KOPT-K1 (cell line): ENCODE measurements around the gene AFM.

Source experiments
- H3K27ac ChIP-seq: fragments of 200-600 bp; sonication (generic); 2 replicates; pipeline ENCODE4 v1.5.1; 2016; ENCODE audit warnings: antibody characterized with exemption, mild to moderate bottlenecking, low read depth, low read length; ENCODE audit not compliant: poor library complexity, severe bottlenecking
- H3K36me3 ChIP-seq: fragments of 200-600 bp; sonication (generic); 2 replicates; pipeline ENCODE4 v1.5.1; 2017; ENCODE audit warnings: antibody characterized with exemption, mild to moderate bottlenecking, low read length, moderate library complexity; ENCODE audit not compliant: insufficient read depth
- H3K9me3 ChIP-seq: fragments of 200-600 bp; sonication (generic); 2 replicates; pipeline ENCODE4 v1.5.1; 2017; ENCODE audit warnings: antibody characterized with exemption, low read length, mild to moderate bottlenecking; ENCODE audit not compliant: insufficient read depth, poor library complexity, severe bottlenecking

Gene AFM

DNA sequence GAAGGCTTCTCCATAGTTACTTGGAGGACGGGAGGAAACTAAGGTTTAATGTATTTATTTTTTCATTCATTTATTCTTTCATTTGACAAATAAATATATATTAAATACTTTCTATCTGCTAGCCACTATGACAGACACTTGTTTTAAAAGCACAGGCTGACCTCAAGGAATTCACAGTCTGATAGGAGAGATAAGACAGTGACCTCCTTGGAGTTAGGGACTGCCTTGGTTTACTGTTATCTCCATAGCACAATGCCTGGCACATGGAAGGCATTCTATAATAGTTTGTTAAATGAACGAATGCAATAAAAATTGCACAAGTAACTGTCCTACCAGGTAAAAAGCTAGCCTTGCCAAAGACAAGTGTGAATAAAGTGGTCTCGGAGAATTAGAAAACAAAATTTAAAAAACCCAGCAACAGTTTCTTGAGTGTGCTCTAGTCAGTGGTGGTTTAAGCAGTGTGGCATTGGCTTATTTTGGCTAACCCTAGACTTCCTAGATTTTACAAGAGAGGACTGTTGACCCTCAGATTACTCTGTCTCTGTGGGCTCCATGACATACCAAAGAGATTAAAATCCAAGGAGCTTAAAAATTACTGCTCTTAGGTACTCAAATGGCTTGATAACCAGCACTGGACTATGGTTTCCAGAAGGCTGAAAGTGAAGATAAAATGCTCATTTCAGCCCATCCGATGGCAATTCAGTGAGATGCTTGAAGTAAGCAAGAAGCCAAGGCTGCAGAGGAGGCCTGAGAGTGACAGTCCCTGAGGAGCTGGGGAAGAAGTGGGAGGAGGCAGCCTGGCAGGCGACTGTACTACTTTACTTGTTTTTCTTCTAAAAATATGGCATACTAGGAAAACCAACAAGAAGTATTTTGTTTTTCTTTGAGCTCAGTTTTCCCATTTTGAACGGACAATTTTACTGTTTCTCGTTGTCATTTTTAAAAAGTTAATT lies 35.9 kb upstream of the AFM start:
- H3K27ac ChIP-seq = no peak overlapping the region
- no peaks in the 10 kb centered on the region for H3K36me3 ChIP-seq
- H3K9me3 ChIP-seq = no peaks in the 10 kb centered on the region

DNA sequence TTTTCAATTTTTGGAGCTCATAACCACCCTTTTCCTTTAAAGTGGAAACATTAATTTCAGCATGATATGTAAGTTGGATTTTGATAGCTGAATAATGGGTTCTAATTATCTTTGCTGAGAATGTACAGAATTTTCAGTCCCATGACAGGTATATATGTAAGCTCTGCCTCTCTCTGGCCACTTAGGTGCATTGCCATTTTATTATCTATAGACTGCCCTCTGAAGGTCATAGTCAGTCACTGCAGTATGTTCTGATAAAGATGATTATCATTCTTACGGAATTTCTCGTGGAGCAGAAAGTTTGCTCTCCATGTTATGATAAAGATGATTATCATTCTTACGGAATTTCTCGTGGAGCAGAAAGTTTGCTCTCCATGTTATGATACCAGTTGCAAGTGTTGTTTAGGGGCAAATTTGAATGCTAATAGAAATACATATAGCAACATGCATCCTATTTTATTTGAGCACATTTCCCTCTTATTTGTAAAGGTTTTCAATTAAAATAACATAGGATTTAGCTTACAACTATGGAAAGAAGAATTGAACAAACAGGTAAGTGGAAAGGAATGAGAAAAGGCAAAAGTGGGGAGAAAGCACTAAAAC lies 35.1 kb upstream of the AFM start:
- no peak overlapping the region for H3K27ac ChIP-seq
- H3K36me3 ChIP-seq = no peaks in the 10 kb centered on the region
- no peaks in the 10 kb centered on the region for H3K9me3 ChIP-seq

DNA sequence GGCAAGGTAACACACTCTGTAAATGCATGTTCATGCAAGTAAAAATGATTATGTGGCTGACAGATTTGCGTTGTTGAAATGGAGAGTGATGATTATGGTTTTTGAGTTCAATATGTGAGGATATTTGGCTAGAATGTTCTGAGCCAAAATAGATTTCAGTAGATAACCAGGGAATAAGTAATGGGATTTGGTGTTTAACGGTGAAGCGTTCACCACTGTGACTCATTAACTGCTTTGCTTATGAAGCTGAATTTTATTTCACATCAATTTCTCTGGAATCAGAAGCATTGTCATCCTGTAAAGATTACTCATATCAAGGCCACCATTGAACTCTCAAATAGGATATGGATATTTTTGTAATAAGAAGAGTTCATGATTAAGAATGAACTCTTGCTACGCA lies 33.9 kb upstream of the AFM start:
- Histone ChIP-seq H3K9me3 (no peaks in the 10 kb centered on the region), H3K27ac (no peak overlapping the region), H3K36me3 (no peaks in the 10 kb centered on the region)

DNA sequence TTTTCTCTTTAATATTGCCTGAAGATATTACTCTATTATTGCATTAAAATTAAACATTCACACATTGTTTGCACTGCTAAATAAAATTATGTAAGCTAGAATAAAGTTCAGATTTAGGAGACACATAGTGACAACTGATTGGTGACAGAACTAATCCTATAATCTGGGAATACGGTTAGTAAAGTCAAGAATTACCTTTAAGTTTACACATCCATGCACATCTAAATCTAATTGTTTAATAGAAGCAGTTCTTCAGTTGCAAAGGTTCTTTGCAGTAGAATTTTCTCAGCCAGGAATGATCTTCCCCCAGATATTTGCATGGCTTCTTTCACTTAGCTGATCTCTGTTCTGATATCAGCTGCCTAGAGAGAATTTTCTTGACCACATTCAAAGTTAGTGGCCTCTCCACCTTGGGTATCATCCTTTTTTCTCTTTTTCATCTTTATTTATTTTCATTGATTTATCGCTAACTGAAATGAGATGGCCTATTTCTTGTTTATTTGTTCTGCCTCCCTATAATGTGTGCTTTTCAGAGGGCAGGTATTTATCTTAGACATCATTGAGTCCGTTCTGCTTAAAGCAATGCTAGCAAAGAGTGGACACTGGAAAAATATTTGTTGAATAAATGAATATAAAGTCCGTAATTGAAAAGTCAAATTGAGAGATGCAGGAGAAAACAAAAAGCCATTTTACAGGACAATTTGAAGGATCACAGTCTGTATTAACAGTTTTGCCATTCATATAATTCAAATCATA lies 32.9 kb upstream of the AFM start:
- H3K9me3 ChIP-seq = no peaks in the 10 kb centered on the region
- H3K36me3 ChIP-seq = no peaks in the 10 kb centered on the region
- no peak overlapping the region for H3K27ac ChIP-seq

DNA sequence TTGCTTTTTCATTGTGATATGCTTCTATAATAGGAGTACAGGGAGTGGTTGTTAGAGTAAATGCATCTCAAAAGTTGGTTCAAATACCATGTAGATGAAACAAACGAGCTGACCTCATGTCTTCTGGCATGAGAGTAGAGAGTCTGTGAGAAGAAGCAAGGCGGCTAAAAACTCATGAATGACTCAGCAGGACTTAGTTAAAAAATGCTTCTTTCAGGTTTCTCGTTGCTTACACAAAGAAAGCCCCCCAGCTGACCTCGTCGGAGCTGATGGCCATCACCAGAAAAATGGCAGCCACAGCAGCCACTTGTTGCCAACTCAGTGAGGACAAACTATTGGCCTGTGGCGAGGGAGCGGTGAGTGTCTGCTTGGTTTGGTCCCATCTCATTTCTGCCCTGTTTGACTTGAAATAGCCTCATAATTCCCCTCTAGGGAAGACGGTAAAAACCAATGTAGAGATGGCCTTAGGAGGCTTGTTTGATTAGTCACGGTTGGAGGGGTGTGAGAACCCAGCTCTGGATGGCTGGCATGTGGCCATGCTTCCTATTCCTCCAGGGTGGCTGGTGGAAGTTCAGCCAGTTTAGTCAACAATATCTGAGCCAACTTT lies 31.0 kb upstream of the AFM start:
- Histone ChIP-seq H3K9me3 (no peaks in the 10 kb centered on the region), H3K36me3 (no peaks in the 10 kb centered on the region), H3K27ac (no peak overlapping the region)

DNA sequence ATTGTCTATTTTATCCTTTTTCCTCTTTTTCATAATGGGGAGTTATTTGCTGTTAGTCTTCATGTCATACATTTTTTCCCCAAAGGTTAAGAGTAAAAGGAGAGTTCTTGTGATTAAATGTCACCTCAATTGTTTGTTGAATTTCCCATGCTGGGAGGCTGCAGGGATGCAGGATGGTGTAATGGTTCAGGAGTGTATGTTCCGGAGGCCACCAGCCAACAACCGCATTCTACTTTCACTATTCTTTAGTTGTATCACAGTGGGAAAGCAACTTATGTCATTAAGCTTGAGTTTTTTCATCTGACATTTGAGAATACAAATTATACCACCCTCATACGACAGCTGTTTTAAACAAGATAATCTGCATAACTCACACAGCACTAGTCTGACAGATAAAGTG lies 30.1 kb upstream of the AFM start:
- Histone ChIP-seq H3K9me3 (no peaks in the 10 kb centered on the region), H3K27ac (no peak overlapping the region), H3K36me3 (no peaks in the 10 kb centered on the region)

DNA sequence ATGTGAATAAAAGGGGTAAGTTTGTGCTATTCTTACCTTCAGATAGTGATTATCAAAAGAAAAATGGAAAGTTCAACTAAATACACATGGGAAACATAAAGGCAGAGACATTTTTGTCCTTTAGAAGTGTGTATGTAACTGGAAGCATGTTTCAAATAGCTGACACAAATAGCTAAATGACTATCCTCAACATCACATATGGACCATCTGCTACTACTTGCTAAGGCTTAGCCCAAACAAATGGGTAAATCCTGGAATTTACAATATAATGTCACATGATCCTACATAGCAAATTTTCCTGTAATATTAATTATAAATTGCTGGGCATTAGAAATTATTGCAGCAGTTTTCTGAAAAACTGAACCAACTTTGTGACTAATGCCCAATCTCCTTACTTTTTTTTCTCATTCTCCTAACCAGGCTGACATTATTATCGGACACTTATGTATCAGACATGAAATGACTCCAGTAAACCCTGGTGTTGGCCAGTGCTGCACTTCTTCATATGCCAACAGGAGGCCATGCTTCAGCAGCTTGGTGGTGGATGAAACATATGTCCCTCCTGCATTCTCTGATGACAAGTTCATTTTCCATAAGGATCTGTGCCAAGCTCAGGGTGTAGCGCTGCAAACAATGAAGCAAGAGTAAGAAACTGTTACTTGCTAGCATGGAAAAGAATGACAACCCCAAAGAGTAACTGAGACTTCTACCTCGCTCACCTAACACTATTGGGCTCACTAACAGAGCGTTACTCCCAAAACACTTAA lies 29.4 kb upstream of the AFM start:
- no peaks in the 10 kb centered on the region for H3K9me3 ChIP-seq
- H3K27ac ChIP-seq = no peak overlapping the region
- no peaks in the 10 kb centered on the region for H3K36me3 ChIP-seq

DNA sequence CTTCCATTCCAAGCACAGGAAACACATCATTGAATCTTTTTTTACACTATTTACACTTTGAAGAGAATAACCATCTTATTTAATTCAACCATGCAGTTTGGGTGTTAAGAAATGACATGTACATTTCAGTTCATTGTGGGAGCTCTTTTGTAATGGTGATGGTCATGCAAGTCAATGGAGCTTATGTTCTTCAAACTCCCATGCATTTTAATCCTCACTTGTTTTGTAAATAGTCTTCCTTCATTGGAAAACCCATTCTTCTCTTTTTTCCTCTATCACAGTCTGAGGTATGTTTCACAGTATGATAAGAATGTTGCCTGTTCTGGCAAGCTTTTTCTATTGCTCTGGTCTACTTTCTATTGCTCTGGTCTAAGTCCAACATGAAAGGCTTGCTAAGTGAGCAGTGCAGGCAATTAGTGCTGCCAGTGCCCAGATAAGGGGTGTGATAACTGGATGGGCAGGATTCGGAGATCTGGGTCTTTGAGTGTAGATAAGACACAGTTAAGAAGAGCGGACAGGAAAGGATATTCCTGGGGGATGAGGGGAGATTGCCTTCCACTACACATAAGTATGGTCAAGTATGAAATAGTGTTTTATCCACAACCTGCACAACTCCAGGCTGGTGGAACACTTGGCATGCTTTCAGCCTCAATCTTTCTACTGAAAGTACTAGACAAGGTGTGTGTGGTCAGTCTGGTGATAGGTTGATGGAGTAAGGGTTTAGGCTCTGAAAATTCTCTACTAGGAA lies 28.4 kb upstream of the AFM start:
- Histone ChIP-seq H3K27ac (no peak overlapping the region), H3K9me3 (no peaks in the 10 kb centered on the region), H3K36me3 (no peaks in the 10 kb centered on the region)

DNA sequence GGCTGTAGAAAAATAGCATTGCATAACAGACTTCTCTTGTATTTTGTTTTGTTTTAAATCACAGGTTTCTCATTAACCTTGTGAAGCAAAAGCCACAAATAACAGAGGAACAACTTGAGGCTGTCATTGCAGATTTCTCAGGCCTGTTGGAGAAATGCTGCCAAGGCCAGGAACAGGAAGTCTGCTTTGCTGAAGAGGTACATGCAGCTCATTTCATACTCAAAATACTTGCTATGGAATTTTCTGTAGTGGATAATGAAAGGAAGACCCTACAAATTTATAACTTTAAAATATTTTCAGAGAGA lies 27.9 kb upstream of the AFM start:
- no peaks in the 10 kb centered on the region for H3K9me3 ChIP-seq
- H3K36me3 ChIP-seq = no peaks in the 10 kb centered on the region
- no peak overlapping the region for H3K27ac ChIP-seq

DNA sequence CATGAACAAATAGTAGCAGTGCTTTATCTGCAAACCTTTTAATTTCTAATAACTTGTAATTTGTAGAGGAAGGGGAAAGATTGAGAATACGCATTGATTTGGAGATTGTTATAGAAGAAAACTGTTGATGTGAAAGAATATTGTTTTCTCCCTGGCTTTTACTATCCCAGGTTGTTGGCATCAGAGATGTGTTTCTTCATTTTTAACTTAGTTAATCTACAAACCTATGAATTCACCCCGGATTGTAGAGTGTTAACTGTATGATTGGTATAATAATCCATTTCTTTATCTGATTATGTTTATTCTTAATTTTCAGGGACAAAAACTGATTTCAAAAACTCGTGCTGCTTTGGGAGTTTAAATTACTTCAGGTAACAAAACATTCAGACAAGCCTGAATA lies 26.6 kb upstream of the AFM start:
- Histone ChIP-seq H3K27ac (no peak overlapping the region), H3K36me3 (no peaks in the 10 kb centered on the region), H3K9me3 (no peaks in the 10 kb centered on the region)

DNA sequence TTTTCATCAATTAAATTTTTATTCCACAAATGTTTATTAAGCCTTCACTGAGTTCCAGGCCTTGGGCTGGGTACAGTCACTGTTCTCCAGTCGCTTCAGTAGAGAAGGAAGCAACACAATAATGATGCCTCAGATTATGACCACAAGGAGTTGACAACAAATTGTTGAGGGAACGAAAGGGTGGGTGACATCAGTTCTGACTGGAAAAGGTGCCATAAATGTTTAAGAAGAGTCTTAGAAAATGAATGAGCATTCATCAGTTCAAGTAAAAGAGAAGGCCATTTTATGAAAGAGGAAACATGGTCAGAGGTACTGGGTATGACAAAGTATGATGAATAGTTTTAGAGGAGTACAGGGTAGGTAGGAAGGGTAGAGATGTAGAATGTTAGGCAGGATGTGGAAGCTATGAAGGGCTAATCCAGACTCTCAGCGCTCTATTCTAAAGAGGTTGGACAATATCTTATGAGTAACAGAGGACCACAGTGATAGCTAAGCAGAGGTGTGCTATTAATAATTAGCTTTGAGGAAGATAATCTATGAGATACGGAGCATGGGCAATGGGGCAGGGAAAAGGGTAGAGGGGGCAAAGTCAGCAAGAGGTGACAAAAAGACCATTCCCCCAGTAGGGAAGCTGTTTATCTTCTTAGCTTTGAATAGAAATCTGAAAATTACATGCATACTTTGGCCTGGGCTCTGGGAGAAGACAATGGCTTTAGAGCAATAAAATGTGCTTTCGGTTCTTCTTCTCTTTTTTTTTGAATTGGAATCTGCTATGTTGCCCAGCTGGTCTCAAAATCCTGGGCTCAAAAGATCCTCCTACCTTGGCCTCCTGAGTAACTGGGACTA lies 25.1 kb upstream of the AFM start:
- H3K9me3 ChIP-seq = no peaks in the 10 kb centered on the region
- H3K27ac ChIP-seq = no peak overlapping the region
- no peaks in the 10 kb centered on the region for H3K36me3 ChIP-seq

DNA sequence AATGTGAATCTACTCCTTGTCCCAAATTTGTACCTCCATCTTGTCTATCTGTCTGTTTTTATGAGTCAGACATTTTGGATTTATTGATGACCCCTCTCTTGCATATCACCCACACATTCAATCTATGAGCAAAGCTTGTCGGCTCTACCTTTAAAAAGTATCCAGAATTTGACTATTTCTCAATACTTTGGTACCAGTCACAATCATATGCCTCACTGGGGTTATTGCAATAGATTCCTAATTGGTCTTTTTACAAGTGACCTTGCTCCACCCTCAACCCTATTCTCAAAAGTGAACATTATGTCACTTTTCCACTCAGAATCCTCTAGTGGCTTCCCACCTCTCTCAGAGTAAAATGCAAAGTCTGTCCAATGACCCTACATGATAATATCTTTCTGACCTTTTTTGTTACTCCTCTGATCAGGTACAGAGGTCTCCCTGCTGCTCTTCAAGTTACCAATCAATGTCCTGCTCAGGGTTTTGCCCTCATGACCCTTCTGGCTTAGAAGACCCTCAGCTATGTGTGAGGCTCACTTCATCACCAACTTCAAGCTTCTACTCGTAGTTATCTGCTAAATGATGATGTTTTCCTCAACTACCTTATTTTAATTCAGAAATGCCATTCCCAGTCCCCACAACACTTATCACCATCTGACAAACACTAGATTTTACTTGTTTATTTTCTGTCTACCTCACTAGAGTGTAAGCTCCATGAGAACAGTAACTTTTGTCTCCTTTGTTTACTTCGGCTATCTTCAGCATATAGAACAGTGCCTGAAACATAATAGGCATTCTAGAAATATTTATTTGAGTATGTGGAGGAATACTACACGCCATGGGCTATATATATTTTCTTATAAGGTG lies 23.1 kb upstream of the AFM start:
- no peaks in the 10 kb centered on the region for H3K9me3 ChIP-seq
- H3K36me3 ChIP-seq = no peaks in the 10 kb centered on the region
- no peak overlapping the region for H3K27ac ChIP-seq

DNA sequence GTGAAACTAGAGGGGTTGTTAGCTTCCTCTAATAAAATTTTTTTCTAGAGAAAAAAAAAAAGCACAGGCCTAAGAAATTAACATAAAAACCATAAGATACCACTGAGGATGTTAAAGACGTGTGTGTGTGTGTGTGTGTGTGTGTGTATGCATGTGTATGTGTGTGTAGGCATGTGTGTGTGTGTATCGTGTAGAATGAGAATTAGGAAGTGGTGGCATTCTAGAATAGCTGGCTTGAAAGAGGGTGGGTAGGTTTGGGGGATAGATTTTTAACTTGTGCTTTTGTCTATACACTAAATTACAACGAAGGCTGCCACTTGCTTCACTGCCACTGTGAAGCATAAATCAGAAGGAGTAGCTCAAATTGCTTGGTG lies 22.5 kb upstream of the AFM start:
- H3K36me3 ChIP-seq = no peaks in the 10 kb centered on the region
- H3K9me3 ChIP-seq = no peaks in the 10 kb centered on the region
- H3K27ac ChIP-seq = no peak overlapping the region
